Activated CD4-positive, CD25-positive, alpha-beta regulatory T cell treated with anti-CD3 and anti-CD28 coated beads, Interleukin-2, amount 50 U/mL, for 24 hours (primary cell): ENCODE measurements around the gene ARID2.

Source experiments
- ATAC-seq, 2 donors: fragments of 150-1000 bp; cut with Tn5 transposase; one replicate each; pipeline ENCODE4 v1.10.0; 2021; ENCODE audit warnings: mild to moderate bottlenecking in 1 of 2, moderate library complexity in 1 of 2

Gene ARID2

GRCh38 chr12:45878630-45879255 lies 149.2 kb downstream of the ARID2 start:
- ATAC-seq, result peak in 1 of 2 donors; percentile 56

GRCh38 chr12:45879363-45879895 lies 149.9 kb downstream of the ARID2 start:
- ATAC-seq, result no peak

GRCh38 chr12:45880533-45880932 lies 151.0 kb downstream of the ARID2 start:
- ATAC-seq, result no peak

- no peak for ATAC-seq
Observed at GRCh38 chr12:45883187-45883586, 153.7 kb downstream of the ARID2 start.

- ATAC-seq, result no peak
Observed at GRCh38 chr12:45886685-45887084, 157.2 kb downstream of the ARID2 start.

GRCh38 chr12:45887544-45887943 lies 158.0 kb downstream of the ARID2 start:
- no peak for ATAC-seq

- no peak for ATAC-seq
Observed at GRCh38 chr12:45890276-45890675, 160.8 kb downstream of the ARID2 start.

GRCh38 chr12:45893240-45893639 lies 163.7 kb downstream of the ARID2 start:
- ATAC-seq, result no peak

- ATAC-seq, result no peak
Observed at GRCh38 chr12:45895961-45896360, 166.5 kb downstream of the ARID2 start.

- ATAC-seq, result no peak
Observed at GRCh38 chr12:45898094-45898493, 168.6 kb downstream of the ARID2 start.

- no peak for ATAC-seq
Observed at GRCh38 chr12:45907955-45908354, 178.4 kb downstream of the ARID2 start.

GRCh38 chr12:45909041-45909713 lies 179.7 kb downstream of the ARID2 start:
- no peak for ATAC-seq

GRCh38 chr12:45912774-45913173 lies 183.3 kb downstream of the ARID2 start:
- ATAC-seq, result no peak

- ATAC-seq, result no peak
Observed at GRCh38 chr12:45913631-45914030, 184.1 kb downstream of the ARID2 start.

GRCh38 chr12:45914090-45914489 lies 184.6 kb downstream of the ARID2 start:
- ATAC-seq, result peak in 1 of 2 donors; percentile 7

- ATAC-seq, result no peak
Observed at GRCh38 chr12:45915405-45915804, 185.9 kb downstream of the ARID2 start.

GRCh38 chr12:45918818-45919217 lies 189.3 kb downstream of the ARID2 start:
- ATAC-seq, result no peak

- ATAC-seq, result peak; percentile 21 to 33
Observed at GRCh38 chr12:45928309-45928708, 198.8 kb downstream of the ARID2 start.

- no peak for ATAC-seq
Observed at GRCh38 chr12:45930369-45930768, 200.9 kb downstream of the ARID2 start.

GRCh38 chr12:45933504-45933903 lies 204.0 kb downstream of the ARID2 start:
- no peak for ATAC-seq

- no peak for ATAC-seq
Observed at GRCh38 chr12:45934956-45935355, 205.4 kb downstream of the ARID2 start.

- no peak for ATAC-seq
Observed at GRCh38 chr12:45938566-45938965, 209.1 kb downstream of the ARID2 start.

- ATAC-seq, result no peak
Observed at GRCh38 chr12:45939759-45940158, 210.3 kb downstream of the ARID2 start.

- no peak for ATAC-seq
Observed at GRCh38 chr12:45944771-45945170, 215.3 kb downstream of the ARID2 start.
